ENCODE measurements around the gene IQCN.

IQCN gene

GRCh38 chr19:18234194-18234593 lies 40.1 kb downstream of the IQCN start:
- Histone ChIP-seq H3K27me3 (no peaks in the 10 kb centered on the region), H3K36me3 (no peaks in the 10 kb centered on the region), H3K4me3 (no peak overlapping the region), H3K27ac (no peak overlapping the region), H3K4me2 (no peak overlapping the region), H3K9ac (no peak overlapping the region), H3K4me1 (peaks cover 31% of the 10 kb centered on the region), H4K20me1 (no peaks in the 10 kb centered on the region), H3K9me3 (no peaks in the 10 kb centered on the region)
- TF ChIP-seq Cebpa-rat (IDR thresholded peaks at IDR 0.05), result no peak

GRCh38 chr19:18233224-18233825 lies 40.9 kb downstream of the IQCN start:
- Histone ChIP-seq H3K4me3 (no peak overlapping the region), H3K36me3 (no peaks in the 10 kb centered on the region), H3K9me3 (no peaks in the 10 kb centered on the region), H4K20me1 (no peaks in the 10 kb centered on the region), H3K9ac (no peak overlapping the region), H3K4me2 (no peak overlapping the region), H3K4me1 (peaks cover 36% of the 10 kb centered on the region), H3K27me3 (no peaks in the 10 kb centered on the region), H3K27ac (no peak overlapping the region)
- TF ChIP-seq Cebpa-rat (IDR thresholded peaks at IDR 0.05), result no peak

GRCh38 chr19:18232540-18233223 lies 41.6 kb downstream of the IQCN start:
- no peaks in the 10 kb centered on the region for H4K20me1 ChIP-seq
- peaks cover 43% of the 10 kb centered on the region for H3K4me1 ChIP-seq
- H3K9ac ChIP-seq, result no peak overlapping the region
- TF ChIP-seq Cebpa-rat (IDR thresholded peaks at IDR 0.05), result no peak
- no peak overlapping the region for H3K4me3 ChIP-seq
- H3K27me3 ChIP-seq, result no peaks in the 10 kb centered on the region
- no peaks in the 10 kb centered on the region for H3K36me3 ChIP-seq
- no peak overlapping the region; the same call in 1 of the 2 replicates for H3K27ac ChIP-seq
- H3K4me2 ChIP-seq, result peak overlapping the region; percentile 88
- H3K9me3 ChIP-seq, result no peaks in the 10 kb centered on the region

- Histone ChIP-seq H3K36me3 (no peaks in the 10 kb centered on the region), H4K20me1 (no peaks in the 10 kb centered on the region), H3K4me2 (peak overlapping the region; percentile 88), H3K4me1 (peaks cover 52% of the 10 kb centered on the region), H3K4me3 (peak overlapping the region; percentile 48), H3K27ac (peak overlapping the region; percentile 20), H3K27me3 (peaks cover 1% of the 10 kb centered on the region; the same call in 1 of the 2 replicates), H3K9me3 (no peaks in the 10 kb centered on the region), H3K9ac (peak overlapping the region; percentile 27)
- TF ChIP-seq Cebpa-rat (IDR thresholded peaks at IDR 0.05), result no peak
Observed at GRCh38 chr19:18231775-18232174, 42.5 kb downstream of the IQCN start.

GRCh38 chr19:18230941-18231734 lies 43.1 kb downstream of the IQCN start:
- Histone ChIP-seq H3K4me2 (peak overlapping the region; percentile 88), H3K27me3 (peaks cover 6% of the 10 kb centered on the region; the same call in 1 of the 2 replicates), H4K20me1 (no peaks in the 10 kb centered on the region), H3K9me3 (no peaks in the 10 kb centered on the region), H3K4me1 (peaks cover 58% of the 10 kb centered on the region), H3K27ac (peak overlapping the region; percentile 20), H3K4me3 (peak overlapping the region; percentile 48), H3K9ac (peak overlapping the region; percentile 27), H3K36me3 (no peaks in the 10 kb centered on the region)
- no peak for TF ChIP-seq Cebpa-rat (IDR thresholded peaks at IDR 0.05)

- Histone ChIP-seq H4K20me1 (no peaks in the 10 kb centered on the region), H3K4me3 (no peak overlapping the region), H3K4me1 (peaks cover 70% of the 10 kb centered on the region), H3K9me3 (no peaks in the 10 kb centered on the region), H3K27ac (no peak overlapping the region), H3K36me3 (no peaks in the 10 kb centered on the region), H3K9ac (no peak overlapping the region), H3K4me2 (0 out of 2 replicates have a peak overlapping the region, but pooled peaks have one; percentile 88), H3K27me3 (peaks cover 19% of the 10 kb centered on the region)
- TF ChIP-seq Cebpa-rat (IDR thresholded peaks at IDR 0.05), result no peak
Observed at GRCh38 chr19:18229915-18230314, 44.3 kb downstream of the IQCN start.

GRCh38 chr19:18229474-18229873 lies 44.8 kb downstream of the IQCN start:
- no peak overlapping the region for H3K4me3 ChIP-seq
- H3K4me1 ChIP-seq, result peaks cover 75% of the 10 kb centered on the region
- peaks cover 23% of the 10 kb centered on the region for H3K27me3 ChIP-seq
- H3K36me3 ChIP-seq, result no peaks in the 10 kb centered on the region
- H3K9ac ChIP-seq, result no peak overlapping the region
- H4K20me1 ChIP-seq, result no peaks in the 10 kb centered on the region
- H3K4me2 ChIP-seq, result no peak overlapping the region
- H3K27ac ChIP-seq, result no peak overlapping the region
- TF ChIP-seq Cebpa-rat (IDR thresholded peaks at IDR 0.05), result no peak
- no peaks in the 10 kb centered on the region for H3K9me3 ChIP-seq

- no peak overlapping the region for H3K4me3 ChIP-seq
- no peaks in the 10 kb centered on the region for H4K20me1 ChIP-seq
- no peaks in the 10 kb centered on the region for H3K36me3 ChIP-seq
- no peak for TF ChIP-seq Cebpa-rat (IDR thresholded peaks at IDR 0.05)
- peaks cover 35% of the 10 kb centered on the region for H3K27me3 ChIP-seq
- H3K27ac ChIP-seq, result no peak overlapping the region
- H3K9ac ChIP-seq, result peak overlapping the region; percentile 44; the same call in 1 of the 2 replicates
- peaks cover 81% of the 10 kb centered on the region for H3K4me1 ChIP-seq
- no peaks in the 10 kb centered on the region for H3K9me3 ChIP-seq
- peak overlapping the region; percentile 91 for H3K4me2 ChIP-seq
Observed at GRCh38 chr19:18227781-18228271, 46.4 kb downstream of the IQCN start.

GRCh38 chr19:18226956-18227780 lies 47.1 kb downstream of the IQCN start:
- no peak overlapping the region for H3K4me3 ChIP-seq
- H4K20me1 ChIP-seq, result no peaks in the 10 kb centered on the region
- no peak for TF ChIP-seq Cebpa-rat (IDR thresholded peaks at IDR 0.05)
- no peak overlapping the region for H3K9ac ChIP-seq
- no peaks in the 10 kb centered on the region for H3K36me3 ChIP-seq
- peaks cover 76% of the 10 kb centered on the region for H3K4me1 ChIP-seq
- no peak overlapping the region for H3K27ac ChIP-seq
- H3K9me3 ChIP-seq, result no peaks in the 10 kb centered on the region
- H3K4me2 ChIP-seq, result peak overlapping the region; percentile 91
- peaks cover 35% of the 10 kb centered on the region for H3K27me3 ChIP-seq

Measured in BLaER1 (cell line).